Stimulated activated CD4-positive, alpha-beta T cell treated with anti-CD3 and anti-CD28 coated beads, Interleukin-12 subunit alpha, Interleukin-12 subunit beta, amount 100 ng/mL, for 48 hours (primary cell): ENCODE results near the gene WDR87.
"Not testable (repeated sequence)": the region's sequence is repeated elsewhere in the genome, so short reads cannot be mapped to it uniquely, and the experiment has no call there.

Experiments
- DNase-seq, 3 donors: peaks; one replicate each; pipeline ENCODE4 v3.0.0-alpha.2; 2020; ENCODE audit warnings: low read depth in 2 of 3, low spot score in 1 of 3

Gene WDR87

DNA sequence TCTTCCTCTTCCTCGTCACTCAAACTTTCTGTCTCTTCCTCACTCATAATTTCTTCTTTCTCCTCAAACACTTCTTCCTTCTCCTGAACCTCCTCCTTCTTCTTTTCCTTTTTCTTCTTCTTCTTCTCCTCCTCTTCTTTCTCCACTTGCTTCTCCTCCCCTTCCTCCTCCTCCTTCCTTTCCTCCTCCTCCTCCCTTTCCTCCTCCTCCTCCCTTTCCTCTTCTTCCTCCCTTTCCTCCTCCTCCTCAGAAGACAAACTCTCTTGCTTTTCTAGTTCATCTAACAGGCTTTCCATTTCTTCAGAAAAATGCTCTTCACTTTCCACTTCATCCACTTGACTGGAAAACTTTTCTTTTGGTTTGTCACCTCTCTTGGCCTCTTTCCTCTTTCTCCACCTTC, 19.8 kb downstream of the WDR87 start:
- DNase-seq: no peak

DNA sequence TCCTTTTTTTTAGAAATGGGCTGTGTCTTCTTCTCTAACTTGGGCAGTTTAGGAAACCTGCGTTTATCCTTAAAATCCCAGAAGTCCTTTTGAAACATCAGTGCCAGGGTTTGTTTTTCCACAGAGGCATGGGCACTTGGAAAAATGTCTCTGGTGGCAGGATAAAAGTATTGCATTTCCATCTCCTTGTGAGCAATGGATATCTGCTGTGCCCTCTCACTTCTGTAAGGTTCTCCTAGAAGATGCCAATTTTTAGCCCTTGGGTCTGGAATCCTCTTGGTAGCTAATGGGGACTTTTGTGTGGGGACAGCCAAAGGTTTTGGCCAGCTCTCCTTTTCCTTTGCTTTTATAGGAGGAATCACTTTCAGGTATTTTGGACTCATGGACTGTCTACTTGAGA, 21.0 kb downstream of the WDR87 start:
- DNase-seq: no peak

DNA sequence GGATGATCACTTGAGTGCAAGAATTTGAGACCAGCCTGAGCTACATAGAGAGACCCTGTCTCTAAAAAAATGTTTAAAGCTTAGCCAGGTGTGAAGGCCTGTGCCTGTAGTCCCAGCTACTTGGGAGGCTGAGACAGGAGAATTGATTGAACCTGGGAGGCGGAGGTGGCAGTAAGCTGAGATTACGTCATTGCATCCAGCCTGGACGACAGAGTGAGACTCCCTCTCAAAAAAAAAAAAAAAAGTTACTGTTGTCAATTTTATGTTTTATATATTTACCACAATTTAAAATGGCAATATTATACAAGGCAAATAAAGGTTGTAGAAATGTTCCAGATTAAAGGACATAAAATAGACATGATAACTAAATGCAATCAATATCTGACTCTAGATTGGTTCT, 29.2 kb downstream of the WDR87 start:
- DNase-seq: no peak

GRCh38 chr19:37876032-37876431, 30.4 kb downstream of the WDR87 start:
- no peak for DNase-seq

- no peak for DNase-seq
Measured at GRCh38 chr19:37874784-37875183, 31.6 kb downstream of the WDR87 start.

- DNase-seq: no peak
Measured at GRCh38 chr19:37872383-37872782, 34.0 kb downstream of the WDR87 start.

- no peak for DNase-seq
Measured at GRCh38 chr19:37869766-37870340, 36.5 kb downstream of the WDR87 start.

GRCh38 chr19:37867831-37868230, 38.6 kb downstream of the WDR87 start:
- DNase-seq: no peak

GRCh38 chr19:37865930-37866329, 40.5 kb downstream of the WDR87 start:
- not testable (repeated sequence) for DNase-seq

- no peak for DNase-seq
Measured at GRCh38 chr19:37864501-37864900, 41.9 kb downstream of the WDR87 start.

- DNase-seq: peak in 1 of 3 donors; percentile 28
Measured at GRCh38 chr19:37855098-37855497, 51.3 kb downstream of the WDR87 start.

DNA sequence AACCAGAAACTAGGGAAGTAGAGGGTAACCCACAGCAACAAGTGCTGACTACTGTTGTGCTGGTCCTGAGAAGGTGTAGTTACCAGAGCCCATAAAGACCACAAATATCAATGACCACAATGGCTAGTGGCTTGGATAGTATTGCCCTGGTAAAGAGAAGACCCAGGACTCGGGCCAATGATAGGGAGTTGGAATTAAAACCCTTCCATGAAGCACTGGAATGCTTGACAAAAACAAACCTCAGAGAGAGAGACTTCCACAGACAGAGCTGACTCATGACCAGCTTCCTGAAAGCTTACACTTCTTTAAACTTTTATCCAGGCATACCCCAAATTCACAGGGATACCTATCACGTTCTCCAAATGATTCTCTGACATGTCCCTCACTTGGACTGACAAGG, 60.5 kb downstream of the WDR87 start:
- DNase-seq: no peak
